Adipose tissue (tissue), 3 donors: ENCODE data around the gene DIAPH1. TPM values are rescaled to one million over a fixed set of nuclear protein-coding genes. Genes with fewer than 3 reads are reported as not detected.
"Not testable (repeated sequence)": the region's sequence is repeated elsewhere in the genome, so short reads cannot be mapped to it uniquely, and the experiment has no call there.

Experiments
- H3K27ac ChIP-seq: one replicate; pipeline ENCODE4 v1.5.1; 2013; ENCODE audit warnings: low read depth, low read length
- WGBS, 3 donors: extraction: QIAGEN DNeasy Blood & Tissue Kit; methylation state at CpG; one replicate each; pipeline ENCODE4 v1.1.7; 2013; 5-methylcytosine and 5-hydroxymethylcytosine counted together
- polyA plus RNA-seq, 3 donors: library from polyadenylated mRNA; stranded (reverse); fragments of 200-250 nt; gene quantifications; one replicate each; pipeline ENCODE4 v1.2.3, GENCODE V29; 2013
- donor health status: healthy with polysubstance abuse.
- donor health status: Bipolar disorder and iron deficiency.
- donor health status: healthy.

DIAPH1 gene
- polyA plus RNA-seq, 3 donors, result 30.1 to 33.4 (median 31.9) TPM

- 1 to 2% (median 1%) methylated on average over 23 to 36 of the region's 36 CpGs for WGBS, 3 donors
- peak overlapping the region; percentile 53 for H3K27ac ChIP-seq
Observed at GRCh38 chr5:141618030-141618803, 583 bp downstream of the DIAPH1 start.

DNA sequence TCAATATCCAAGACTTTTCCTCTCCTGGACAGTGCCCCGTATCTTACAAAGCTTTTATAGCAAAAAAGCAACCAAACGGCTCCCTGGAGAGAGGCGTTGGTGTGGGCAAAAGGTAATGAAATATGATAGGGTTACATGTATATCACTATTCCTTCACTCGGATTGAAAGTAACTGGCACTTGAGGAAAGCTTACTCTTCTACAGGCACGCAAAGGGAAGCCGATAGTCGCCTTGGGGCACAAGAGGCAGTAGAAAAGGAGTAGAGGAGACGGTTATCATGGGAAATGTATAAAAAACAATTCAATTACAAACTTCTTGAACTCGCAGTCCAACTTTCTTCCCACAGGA lies 1.1 kb downstream of the DIAPH1 start:
- WGBS, 3 donors, result 4 to 7% (median 7%) methylated on average over 9 of the region's 9 CpGs

DNA sequence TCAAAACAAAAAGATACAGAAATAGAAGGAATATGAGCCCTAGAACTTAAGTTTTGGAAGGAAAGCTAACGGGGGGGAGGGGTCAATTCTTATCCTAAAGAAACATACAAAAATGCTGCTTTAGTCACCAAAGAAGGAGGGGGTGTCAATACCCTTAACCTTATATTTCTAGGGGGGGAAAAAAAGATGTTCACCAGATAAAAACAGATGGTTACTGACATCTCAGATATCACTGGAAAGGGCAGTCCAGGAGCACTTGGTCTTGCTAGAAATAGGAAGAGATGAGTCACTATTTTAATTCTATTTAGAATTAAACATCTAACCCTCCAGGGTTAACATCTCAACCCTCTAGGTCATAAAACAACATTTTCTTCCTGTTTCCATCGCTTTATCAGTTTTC lies 1.7 kb downstream of the DIAPH1 start:
- H3K27ac ChIP-seq, result no peak overlapping the region
- WGBS, 3 donors, result 28 to 37% (median 31%) methylated on average over 2 of the region's 2 CpGs

More for the DNA sequence above, 1.1 kb downstream of the DIAPH1 start:
- no peak overlapping the region for H3K27ac ChIP-seq

GRCh38 chr5:141615991-141616720 lies 2.6 kb downstream of the DIAPH1 start:
- 62 to 69% (median 63%) methylated on average over 9 of the region's 9 CpGs for WGBS, 3 donors
- no peak overlapping the region for H3K27ac ChIP-seq

DNA sequence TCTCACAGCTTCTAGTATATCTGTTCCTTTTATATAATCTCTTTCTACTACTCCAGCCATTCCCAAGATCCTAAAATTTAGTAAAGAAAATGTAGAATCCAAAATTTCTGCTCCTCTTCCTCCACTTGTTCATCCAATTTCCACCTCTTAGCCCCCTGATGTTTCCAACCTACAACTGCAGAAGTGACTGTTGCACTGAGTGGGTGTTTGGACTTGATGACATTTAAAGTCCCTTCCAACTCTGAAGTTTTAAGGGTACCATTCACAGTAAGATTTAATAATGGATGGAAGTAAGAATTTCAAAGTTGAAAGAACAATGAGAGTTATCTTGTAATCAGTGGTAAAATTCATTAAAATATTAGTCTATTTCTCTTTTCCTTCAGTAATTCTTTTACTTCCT lies 5.5 kb downstream of the DIAPH1 start:
- H3K27ac ChIP-seq, result no peak overlapping the region

DNA sequence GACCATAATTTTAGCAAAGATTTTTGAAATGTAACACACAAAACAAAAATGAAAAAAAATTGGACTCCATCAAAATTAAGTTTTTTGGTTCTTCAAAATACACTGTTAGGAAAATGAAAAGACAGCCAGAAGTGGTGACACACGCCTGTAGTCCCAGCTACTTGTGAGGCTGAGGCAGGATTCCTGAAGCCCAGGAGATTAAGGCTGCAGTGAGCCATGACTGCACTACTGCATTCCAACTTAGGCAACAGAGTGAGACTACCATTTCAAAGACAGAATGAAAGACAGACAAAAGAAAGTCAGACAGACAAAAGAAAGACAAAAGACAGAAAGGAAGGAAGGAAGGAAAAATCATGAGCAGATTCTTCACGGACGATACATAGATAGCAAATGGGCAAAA lies 7.5 kb downstream of the DIAPH1 start:
- 71 to 92% (median 73%) methylated on average over 3 of the region's 3 CpGs for WGBS, 3 donors

DNA sequence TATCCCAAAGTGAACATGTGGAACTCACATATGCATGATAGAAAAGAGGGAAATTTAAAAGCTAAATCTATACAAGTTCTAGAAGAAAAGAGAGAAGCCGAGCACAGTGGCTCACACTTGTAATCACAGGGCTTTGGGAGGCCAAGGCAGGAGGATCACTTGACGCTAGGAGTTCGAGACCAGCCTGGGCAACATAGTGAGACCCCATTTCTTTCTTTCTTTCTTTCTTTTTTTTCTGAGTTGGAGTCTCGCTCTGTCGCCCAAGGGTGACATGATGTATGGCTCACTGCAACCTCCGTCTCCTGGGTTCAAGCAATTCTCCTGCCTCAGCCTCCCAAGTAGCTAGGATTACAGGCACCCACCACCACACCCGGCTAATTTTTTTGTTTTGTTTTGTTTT lies 8.9 kb downstream of the DIAPH1 start:
- 94 to 95% (median 95%) methylated on average over 7 of the region's 7 CpGs for WGBS, 3 donors
- H3K27ac ChIP-seq, result not testable (repeated sequence)

More for the DNA sequence above, 7.5 kb downstream of the DIAPH1 start:
- no peak overlapping the region for H3K27ac ChIP-seq

DNA sequence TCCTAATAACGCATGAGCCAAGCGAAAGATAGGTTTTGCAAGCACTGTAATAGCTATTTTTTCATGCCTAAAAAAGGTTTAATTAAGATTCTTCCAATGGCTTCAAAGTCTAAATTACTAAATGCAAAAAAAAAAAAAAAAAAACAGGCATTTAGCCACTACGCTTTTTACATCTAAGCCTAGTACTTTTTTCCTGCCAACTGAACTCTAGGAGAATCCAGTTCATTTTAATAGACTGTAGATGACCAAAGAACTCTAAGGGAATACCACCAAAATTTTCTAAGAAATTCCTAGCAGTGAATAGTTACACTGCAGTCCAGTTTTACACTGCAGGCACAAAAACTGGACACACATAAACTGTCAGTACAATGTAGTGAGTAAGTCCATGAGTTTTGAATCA lies 9.8 kb downstream of the DIAPH1 start:
- 40 to 89% (median 84%) methylated on average over 3 of the region's 3 CpGs for WGBS, 3 donors

DNA sequence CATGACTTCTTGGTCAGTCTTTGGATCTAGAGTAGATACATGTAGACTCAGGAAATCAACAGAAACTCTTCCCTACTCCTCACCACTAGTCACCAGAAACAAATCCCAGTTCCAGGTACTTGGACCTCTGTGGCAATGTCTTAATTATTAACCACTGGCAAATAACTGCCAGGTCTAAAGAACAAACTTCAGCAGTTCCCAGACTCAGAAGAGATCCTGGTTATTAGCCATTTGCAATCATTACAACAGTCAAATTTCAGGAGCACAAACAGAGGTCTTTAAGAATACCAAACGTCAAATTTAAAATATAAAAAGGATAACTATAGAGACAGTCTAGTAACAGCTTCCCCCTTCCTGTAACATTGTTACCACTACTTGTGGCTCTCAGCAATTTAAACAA lies 10.2 kb downstream of the DIAPH1 start:
- WGBS, 3 donors, result 11 to 67% (median 53%) methylated on average over 1 of the region's 1 CpG
- H3K27ac ChIP-seq, result no peak overlapping the region

More for the DNA sequence above, 9.8 kb downstream of the DIAPH1 start:
- H3K27ac ChIP-seq, result no peak overlapping the region

GRCh38 chr5:141608046-141608445 lies 10.8 kb downstream of the DIAPH1 start:
- H3K27ac ChIP-seq, result no peak overlapping the region
- 79 to 89% (median 83%) methylated on average over 2 of the region's 2 CpGs for WGBS, 3 donors

GRCh38 chr5:141605523-141606277 lies 13.1 kb downstream of the DIAPH1 start:
- H3K27ac ChIP-seq, result no peak overlapping the region
- WGBS, 3 donors, result 23 to 74% (median 38%) methylated on average over 6 of the region's 6 CpGs

GRCh38 chr5:141603923-141604717 lies 14.7 kb downstream of the DIAPH1 start:
- 36 to 61% (median 37%) methylated on average over 6 of the region's 6 CpGs for WGBS, 3 donors
- H3K27ac ChIP-seq, result no peak overlapping the region

GRCh38 chr5:141602606-141603005 lies 16.2 kb downstream of the DIAPH1 start:
- WGBS, 3 donors, result 82 to 96% (median 84%) methylated on average over 1 of the region's 1 CpG
- no peak overlapping the region for H3K27ac ChIP-seq

DNA sequence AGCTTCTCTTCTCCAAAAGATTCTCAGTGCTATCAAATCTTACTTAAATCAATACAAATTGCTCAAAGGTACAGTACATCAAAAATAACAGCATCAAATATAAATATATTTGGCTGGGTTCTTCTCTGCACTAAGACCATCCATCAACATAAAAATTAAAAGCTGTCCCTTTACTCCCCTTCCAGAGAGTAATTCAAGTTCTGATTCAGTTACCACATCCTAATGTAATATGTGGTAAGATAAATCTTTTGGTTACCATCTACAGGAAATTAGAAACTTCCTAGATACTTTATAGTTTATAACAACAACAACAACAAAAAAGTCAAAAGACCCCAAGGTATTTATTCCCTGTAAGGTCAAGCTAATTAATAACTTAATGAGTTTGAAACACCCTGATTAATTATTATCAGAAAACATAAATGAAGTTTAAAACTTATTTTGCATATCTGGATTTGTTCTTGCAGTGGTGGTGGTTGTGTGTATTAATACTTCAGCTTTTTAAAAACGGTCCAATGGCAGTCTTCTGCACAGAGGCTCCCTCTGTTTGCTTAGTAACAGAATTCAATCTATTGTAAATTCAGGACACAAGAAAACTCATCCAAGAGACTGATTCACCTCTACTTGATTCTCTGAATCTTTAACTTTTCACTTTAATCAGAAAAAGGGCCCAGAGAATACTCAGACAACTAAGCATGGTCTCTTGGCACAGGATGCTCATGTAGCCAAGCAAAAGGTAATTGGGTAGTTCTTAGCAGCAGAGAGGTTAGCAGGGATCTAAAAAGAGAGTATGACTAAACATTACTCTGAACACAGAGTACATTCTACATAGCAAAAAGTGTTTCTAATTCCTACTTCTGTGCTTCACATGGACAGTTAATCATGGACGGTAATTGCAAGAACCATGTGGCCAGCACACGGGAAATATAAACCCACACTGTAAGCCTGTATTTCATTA lies 20.1 kb downstream of the DIAPH1 start:
- 55 to 71% (median 66%) methylated on average over 3 of the region's 3 CpGs for WGBS, 3 donors
- no peak overlapping the region for H3K27ac ChIP-seq

DNA sequence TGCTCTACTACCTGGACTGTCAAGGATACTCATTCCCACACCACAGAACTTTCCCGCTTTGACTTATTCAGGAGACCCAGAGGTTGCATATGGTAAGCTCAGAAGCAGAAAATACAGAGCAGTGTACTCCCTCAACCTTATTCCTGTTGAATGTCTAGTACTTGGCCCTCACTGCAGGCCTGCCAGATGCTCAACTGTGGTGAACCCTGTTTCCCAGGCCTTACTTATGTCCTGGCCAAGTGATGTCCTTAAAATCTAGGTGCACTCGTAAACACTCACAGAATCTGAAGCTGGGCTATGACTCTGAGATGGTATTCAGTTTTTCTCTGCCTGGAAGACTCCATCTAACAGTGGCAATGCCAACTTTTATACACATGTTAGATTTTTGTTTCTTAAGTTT lies 21.0 kb downstream of the DIAPH1 start:
- WGBS, 3 donors, result 96 to 99% (median 97%) methylated on average over 2 of the region's 2 CpGs
- H3K27ac ChIP-seq, result no peak overlapping the region

DNA sequence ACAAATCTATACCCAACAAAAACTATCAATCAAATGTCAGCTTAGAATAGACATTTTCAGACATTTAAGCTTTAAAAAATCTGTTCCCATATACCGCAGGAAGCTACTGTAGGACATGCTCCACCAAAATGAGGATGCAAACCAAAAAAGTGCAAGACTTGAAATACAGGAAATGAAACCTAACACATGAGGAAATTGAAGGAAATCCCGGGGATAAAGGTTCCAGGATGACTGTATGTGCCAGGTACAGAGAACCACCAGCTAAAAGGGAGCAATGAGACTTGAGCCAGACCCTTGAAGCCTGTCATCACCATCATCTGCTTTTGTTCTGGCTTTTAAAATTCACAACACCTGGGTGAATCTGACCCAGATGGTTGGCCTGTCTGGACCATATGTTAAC lies 21.4 kb downstream of the DIAPH1 start:
- no peak overlapping the region for H3K27ac ChIP-seq
- WGBS, 3 donors, result 34 to 66% (median 51%) methylated on average over 2 of the region's 2 CpGs

GRCh38 chr5:141596867-141597266 lies 21.9 kb downstream of the DIAPH1 start:
- 94 to 100% (median 100%) methylated on average over 1 of the region's 1 CpG for WGBS, 3 donors
- no peak overlapping the region for H3K27ac ChIP-seq
